Liver (tissue), 9 donors: ENCODE measurements around the gene GRK5. TPM values are rescaled to one million over a fixed set of nuclear protein-coding genes. Genes with fewer than 3 reads are reported as not detected.

Source experiments
- DNase-seq: peaks from one replicate; pipeline ENCODE4 v3.0.0-alpha.2; 2017; ENCODE audit warnings: low spot score
- H3K27ac ChIP-seq, 2 donors: one replicate each; pipeline ENCODE4 v1.7.0; 2013; ENCODE audit warnings: inconsistent platforms in 2 of 2, low read length in 2 of 2, control low read depth in 1 of 2, low read depth in 1 of 2, mild to moderate bottlenecking in 1 of 2
- H3K27me3 ChIP-seq, 4 donors: one replicate each; pipeline versions ENCODE4 v1.6.1 to v1.7.0; 2013; ENCODE audit warnings: low read length in 3 of 4, inconsistent platforms in 1 of 4, mild to moderate bottlenecking in 1 of 4, moderate library complexity in 1 of 4; ENCODE audit not compliant: control insufficient read depth in 4 of 4, insufficient read depth in 4 of 4
- H3K36me3 ChIP-seq, 4 donors: one replicate each; pipeline versions ENCODE4 v1.6.1 to v1.7.0; 2013; ENCODE audit warnings: low read length in 3 of 4, mild to moderate bottlenecking in 3 of 4, low read depth in 1 of 4, moderate library complexity in 1 of 4; ENCODE audit not compliant: control insufficient read depth in 4 of 4, insufficient read depth in 3 of 4
- H3K4me1 ChIP-seq, 4 donors: one replicate each; pipeline versions ENCODE4 v1.6.1 to v1.7.0; 2013; ENCODE audit warnings: low read length in 3 of 4, mild to moderate bottlenecking in 3 of 4, moderate library complexity in 1 of 4; ENCODE audit not compliant: control insufficient read depth in 4 of 4, insufficient read depth in 4 of 4
- H3K4me3 ChIP-seq, 3 donors: one replicate each; pipeline versions ENCODE4 v1.6.1 to v1.7.0; 2013; ENCODE audit warnings: low read length in 3 of 3, control low read depth in 1 of 3, low read depth in 1 of 3, mild to moderate bottlenecking in 1 of 3
- H3K9ac ChIP-seq, 2 donors: one replicate each; pipeline ENCODE4 v1.7.0; 2013; ENCODE audit warnings: low read length in 2 of 2, mild to moderate bottlenecking in 2 of 2, moderate library complexity in 2 of 2, control low read depth in 1 of 2, low read depth in 1 of 2
- H3K9me3 ChIP-seq, 4 donors: one replicate each; pipeline versions ENCODE4 v1.6.1 to v1.7.0; 2013; ENCODE audit warnings: low read length in 3 of 4; ENCODE audit not compliant: control insufficient read depth in 4 of 4
- EGR1 ChIP-seq, 2 donors: IDR thresholded peaks; 2 replicates each; pipeline ENCODE4 v1.6.1; 2016 to 2018; ENCODE audit warnings: antibody characterized with exemption in 2 of 2, low read depth in 2 of 2
- FOXA1 ChIP-seq: IDR thresholded peaks from 2 replicates; pipeline ENCODE4 v1.6.1; 2016; ENCODE audit warnings: antibody characterized with exemption
- FOXA2 ChIP-seq: IDR thresholded peaks from 2 replicates; pipeline ENCODE4 v1.6.1; 2016; ENCODE audit warnings: antibody characterized with exemption
- GABPA ChIP-seq, 2 donors: IDR thresholded peaks in 1 of 2; conservative IDR thresholded peaks in 1 of 2; 2 replicates each; pipeline ENCODE4 v1.6.1; 2016; ENCODE audit warnings: antibody characterized with exemption in 2 of 2, mild to moderate bottlenecking in 1 of 2, moderate library complexity in 1 of 2
- HNF4A ChIP-seq, 2 donors: conservative IDR thresholded peaks; 2 replicates each; pipeline ENCODE4 v1.6.1; 2016; ENCODE audit warnings: antibody characterized with exemption in 2 of 2, mild to moderate bottlenecking in 2 of 2
- HNF4G ChIP-seq: IDR thresholded peaks from 2 replicates; pipeline ENCODE4 v1.6.1; 2016; ENCODE audit warnings: antibody characterized with exemption
- JUND ChIP-seq, 2 donors: IDR thresholded peaks; 2 replicates each; pipeline ENCODE4 v1.6.1; 2016; ENCODE audit warnings: antibody characterized with exemption in 2 of 2
- MAX ChIP-seq: IDR thresholded peaks from 2 replicates; pipeline ENCODE4 v1.6.1; 2016; ENCODE audit warnings: antibody characterized with exemption
- NR2F2 ChIP-seq: IDR thresholded peaks from 2 replicates; pipeline ENCODE4 v1.6.1; 2016; ENCODE audit warnings: antibody characterized with exemption
- RAD21 ChIP-seq, 2 donors: IDR thresholded peaks; 2 replicates each; pipeline ENCODE4 v1.6.1; 2016; ENCODE audit warnings: antibody characterized with exemption in 2 of 2, mild to moderate bottlenecking in 2 of 2
- REST ChIP-seq: IDR thresholded peaks from 2 replicates; pipeline ENCODE4 v1.6.1; 2016; ENCODE audit warnings: antibody characterized with exemption, mild to moderate bottlenecking
- RXRA ChIP-seq, 2 donors: IDR thresholded peaks; 2 replicates each; pipeline ENCODE4 v1.6.1; 2017 to 2018; ENCODE audit warnings: antibody characterized with exemption in 2 of 2, mild to moderate bottlenecking in 1 of 2
- SP1 ChIP-seq: IDR thresholded peaks from 2 replicates; pipeline ENCODE4 v1.6.1; 2018; ENCODE audit warnings: antibody characterized with exemption, mild to moderate bottlenecking
- TAF1 ChIP-seq: conservative IDR thresholded peaks from 2 replicates; pipeline ENCODE4 v1.6.1; 2016; ENCODE audit warnings: antibody characterized with exemption, mild to moderate bottlenecking
- YY1 ChIP-seq: IDR thresholded peaks from 2 replicates; pipeline ENCODE4 v1.6.1; 2016; ENCODE audit warnings: antibody characterized with exemption, mild to moderate bottlenecking
- ZBTB33 ChIP-seq: IDR thresholded peaks from 2 replicates; pipeline ENCODE4 v1.6.1; 2016; ENCODE audit warnings: antibody characterized with exemption
- WGBS: extraction: QIAGEN DNeasy Blood & Tissue Kit; methylation state at CpG from one replicate; pipeline ENCODE4 v1.1.7; 2013; 5-methylcytosine and 5-hydroxymethylcytosine counted together
- polyA plus RNA-seq, 2 donors: library from polyadenylated mRNA; stranded (reverse) in 1 of 2; unstranded in 1 of 2; fragments of 200-250 nt in 1 of 2; fragments of >200 nt in 1 of 2; fragmentation: Nextera tagmentation in 1 of 2; extraction: Ambion mirVana in 1 of 2; gene quantifications; one replicate each; pipeline versions ENCODE4 v1.2.1 to v1.2.3, GENCODE V29; 2013 to 2015
- total RNA-seq, 2 donors: library from RNA; depleted of rRNA; stranded (reverse); fragments of >200 nt; gene quantifications; one replicate each; pipeline ENCODE4 v1.2.3, GENCODE V29; 2014
- TF ChIP-seq, protein P1 (sequence below): IDR thresholded peaks from 2 replicates; pipeline ENCODE4 v1.6.1; 2016; ENCODE audit warnings: antibody characterized with exemption
- TF ChIP-seq, protein P2 (sequence below): fragments of 150-350 bp; IDR thresholded peaks from 2 replicates; pipeline ENCODE4 v1.5.1; 2017; ENCODE audit warnings: improper control_type of control experiment, low read depth, low read length; ENCODE audit not compliant: missing input control
- donor health status: healthy.
- donor health status: healthy.
- donor health status: healthy.
- donor health status: healthy.
- donor health status: healthy.

GRK5 gene
- total and polyA plus RNA-seq, 4 donors: 2.1 to 6.6 (median 5.1) TPM

GRCh38 chr10:119452396-119452795 lies 245.0 kb downstream of the GRK5 start:
- Histone ChIP-seq H3K4me1 (no peaks in the 10 kb centered on the region), H3K27me3 (no peaks in the 10 kb centered on the region), H3K9me3 (no peaks in the 10 kb centered on the region), H3K4me3 (no peak overlapping the region), H3K36me3 (peaks cover 0 to 2% (median 0%) of the 10 kb centered on the region in 4 donors), H3K27ac (no peak overlapping the region), H3K9ac (no peak overlapping the region)
- 96% methylated on average over 14 of the region's 14 CpGs for WGBS
- no peak for DNase-seq
- TF ChIP-seq, protein P1, sequence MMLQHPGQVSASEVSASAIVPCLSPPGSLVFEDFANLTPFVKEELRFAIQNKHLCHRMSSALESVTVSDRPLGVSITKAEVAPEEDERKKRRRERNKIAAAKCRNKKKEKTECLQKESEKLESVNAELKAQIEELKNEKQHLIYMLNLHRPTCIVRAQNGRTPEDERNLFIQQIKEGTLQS: no peak
- no peak for TF ChIP-seq FOXA1
- TF ChIP-seq MAX: no peak

DNA sequence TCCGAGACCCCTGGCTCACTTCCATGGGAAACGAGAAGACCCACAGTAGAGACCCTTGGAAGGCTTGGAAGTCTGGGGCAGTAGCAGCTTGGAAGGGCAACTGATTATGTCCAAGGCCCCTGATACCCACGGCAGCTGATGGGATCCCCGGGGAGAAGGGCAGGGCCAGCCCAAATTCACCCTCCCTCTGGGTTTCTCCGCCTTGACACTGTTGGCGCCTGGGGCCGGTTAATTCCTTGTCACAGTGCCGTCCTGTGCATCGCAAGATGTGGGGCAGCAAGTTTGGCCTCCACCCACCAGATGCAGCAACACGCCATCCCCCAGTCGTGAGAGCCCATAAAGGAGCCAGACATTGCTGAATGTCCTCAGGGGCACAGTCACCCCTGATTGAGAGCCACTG lies 245.9 kb downstream of the GRK5 start:
- WGBS: 92% methylated on average over 11 of the region's 11 CpGs

More for the DNA sequence above, 245.9 kb downstream of the GRK5 start:
- H3K4me1 ChIP-seq: no peaks in the 10 kb centered on the region
- H3K36me3 ChIP-seq: peaks cover 0 to 2% (median 0%) of the 10 kb centered on the region in 4 donors
- no peaks in the 10 kb centered on the region for H3K9me3 ChIP-seq
- no peak for DNase-seq
- H3K27ac ChIP-seq: no peak overlapping the region
- H3K9ac ChIP-seq: no peak overlapping the region
- H3K27me3 ChIP-seq: no peaks in the 10 kb centered on the region
- TF ChIP-seq RXRA (IDR thresholded peaks at IDR 0.05): no peak
- TF ChIP-seq NR2F2: no peak
- TF ChIP-seq FOXA1: no peak
- no peak for TF ChIP-seq FOXA2
- TF ChIP-seq EGR1 (IDR thresholded peaks at IDR 0.05; ENCODE audit: low read depth in 2 of 2): no peak
- TF ChIP-seq ZBTB33: no peak
- no peak for TF ChIP-seq HNF4G
- TF ChIP-seq, protein P2, sequence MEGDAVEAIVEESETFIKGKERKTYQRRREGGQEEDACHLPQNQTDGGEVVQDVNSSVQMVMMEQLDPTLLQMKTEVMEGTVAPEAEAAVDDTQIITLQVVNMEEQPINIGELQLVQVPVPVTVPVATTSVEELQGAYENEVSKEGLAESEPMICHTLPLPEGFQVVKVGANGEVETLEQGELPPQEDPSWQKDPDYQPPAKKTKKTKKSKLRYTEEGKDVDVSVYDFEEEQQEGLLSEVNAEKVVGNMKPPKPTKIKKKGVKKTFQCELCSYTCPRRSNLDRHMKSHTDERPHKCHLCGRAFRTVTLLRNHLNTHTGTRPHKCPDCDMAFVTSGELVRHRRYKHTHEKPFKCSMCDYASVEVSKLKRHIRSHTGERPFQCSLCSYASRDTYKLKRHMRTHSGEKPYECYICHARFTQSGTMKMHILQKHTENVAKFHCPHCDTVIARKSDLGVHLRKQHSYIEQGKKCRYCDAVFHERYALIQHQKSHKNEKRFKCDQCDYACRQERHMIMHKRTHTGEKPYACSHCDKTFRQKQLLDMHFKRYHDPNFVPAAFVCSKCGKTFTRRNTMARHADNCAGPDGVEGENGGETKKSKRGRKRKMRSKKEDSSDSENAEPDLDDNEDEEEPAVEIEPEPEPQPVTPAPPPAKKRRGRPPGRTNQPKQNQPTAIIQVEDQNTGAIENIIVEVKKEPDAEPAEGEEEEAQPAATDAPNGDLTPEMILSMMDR: no peak
- no peak for TF ChIP-seq HNF4A (conservative IDR thresholded peaks at IDR 0.05)
- no peak for TF ChIP-seq RAD21 (IDR thresholded peaks at IDR 0.05)
- TF ChIP-seq SP1: no peak
- TF ChIP-seq, protein P1: no peak
- no peak for TF ChIP-seq JUND (IDR thresholded peaks at IDR 0.05)
- no peak for TF ChIP-seq GABPA (IDR thresholded peaks at IDR 0.05 in 1 of 2, conservative IDR thresholded peaks at IDR 0.05 in 1 of 2)
- TF ChIP-seq REST: no peak
- no peak for TF ChIP-seq TAF1
- no peak for TF ChIP-seq MAX
- no peak for TF ChIP-seq YY1
- no peak overlapping the region for H3K4me3 ChIP-seq
